Prostate gland (tissue), 2 donors: ENCODE results near the gene PROCR. TPM values are rescaled to one million over a fixed set of nuclear protein-coding genes. Genes with fewer than 3 reads are reported as not detected.
A peak's percentile ranks its signal among the peaks of the same experiment; 100 is the strongest.

Experiments
- DNase-seq: peaks from one replicate; pipeline ENCODE4 v3.0.0-alpha.2; 2019; ENCODE audit warnings: low spot score
- H3K27ac ChIP-seq, 2 donors: fragments of 200-600 bp; sonication (generic); 2 replicates each; pipeline ENCODE4 v1.5.1; 2017 to 2019
- H3K27me3 ChIP-seq: fragments of 200-600 bp; sonication (generic); replicated peaks from 2 replicates; pipeline ENCODE4 v1.5.1; 2019; ENCODE audit not compliant: insufficient read depth
- H3K36me3 ChIP-seq, 2 donors: fragments of 200-600 bp; sonication (generic); 1 replicate in 1 of 2; 2 replicates in 1 of 2; pipeline versions ENCODE4 v1.5.1 to v1.8.1; 2017 to 2019
- H3K4me1 ChIP-seq: fragments of 200-600 bp; sonication (generic); replicated peaks from 2 replicates; pipeline ENCODE4 v1.5.1; 2019
- H3K4me3 ChIP-seq, 2 donors: fragments of 200-600 bp; sonication (generic); 2 replicates each; pipeline ENCODE4 v1.5.1; 2017 to 2019
- H3K9me3 ChIP-seq: fragments of 200-600 bp; sonication (generic); 2 replicates; pipeline ENCODE4 v1.5.1; 2017
- POLR2A ChIP-seq: fragments of 450-650 bp; IDR thresholded peaks from one replicate; pipeline ENCODE4 v1.6.1; 2016; ENCODE audit warnings: antibody characterized with exemption, mild to moderate bottlenecking
- POLR2AphosphoS5 ChIP-seq: sonication (generic); formaldehyde crosslinking; IDR thresholded peaks from one replicate; pipeline ENCODE4 v1.6.1; 2017; ENCODE audit warnings: antibody characterized with exemption
- WGBS: methylation state at CpG from one replicate; pipeline ENCODE4 v1.1.5; 2018; 5-methylcytosine and 5-hydroxymethylcytosine counted together
- intact Hi-C: fragments of 100-400 bp; cut with DNase I; formaldehyde crosslinking; loops from one replicate; pipeline ENCODE4 v1.14.2; 2022
- total RNA-seq, 2 donors: library from RNA; depleted of rRNA; stranded (reverse); fragments of >200 nt; gene quantifications; one replicate each; pipeline ENCODE4 v1.1.0, GENCODE V29; 2016
- TF ChIP-seq, protein P1 (sequence below), 4 experiments: fragments of 200-600 bp in 2 of 4; fragments of 450-650 bp in 2 of 4; sonication (generic) in 2 of 4; IDR thresholded peaks; 1 replicate in 3 of 4; 2 replicates in 1 of 4; pipeline ENCODE4 v1.5.1; 2016 to 2019; ENCODE audit warnings: antibody characterized with exemption in 4 of 4, mild to moderate bottlenecking in 2 of 4, moderate library complexity in 2 of 4

Gene PROCR
- total RNA-seq, 2 donors from 2014 or later = 11.2 to 17.6 TPM

DNA sequence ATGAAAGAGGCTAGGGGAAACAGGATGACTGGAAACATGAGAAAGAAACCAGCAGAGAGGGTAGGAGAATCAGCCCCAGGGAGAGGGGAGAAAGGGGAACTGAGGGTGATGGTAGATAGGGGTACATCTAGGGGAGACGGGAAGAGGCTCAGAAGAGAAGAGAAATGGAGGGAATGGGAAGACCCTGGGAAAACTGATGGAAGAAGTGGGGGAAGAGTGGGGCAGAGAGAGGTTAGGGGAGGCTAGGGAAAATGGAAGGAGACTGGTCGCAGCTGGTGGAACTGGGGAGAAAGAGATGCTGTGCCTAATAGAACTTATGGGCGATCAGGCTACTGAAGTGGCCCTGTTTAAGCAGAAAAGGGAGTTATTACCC lies 548 bp downstream of the PROCR start:
- intact Hi-C loops = loop anchor here (1.0 kb wide), 1 partner anchor 91 kb away; no protein-coding TSS in a partner anchor
- no peak for TF ChIP-seq POLR2A
- no peak for TF ChIP-seq POLR2AphosphoS5
- TF ChIP-seq, protein P1, sequence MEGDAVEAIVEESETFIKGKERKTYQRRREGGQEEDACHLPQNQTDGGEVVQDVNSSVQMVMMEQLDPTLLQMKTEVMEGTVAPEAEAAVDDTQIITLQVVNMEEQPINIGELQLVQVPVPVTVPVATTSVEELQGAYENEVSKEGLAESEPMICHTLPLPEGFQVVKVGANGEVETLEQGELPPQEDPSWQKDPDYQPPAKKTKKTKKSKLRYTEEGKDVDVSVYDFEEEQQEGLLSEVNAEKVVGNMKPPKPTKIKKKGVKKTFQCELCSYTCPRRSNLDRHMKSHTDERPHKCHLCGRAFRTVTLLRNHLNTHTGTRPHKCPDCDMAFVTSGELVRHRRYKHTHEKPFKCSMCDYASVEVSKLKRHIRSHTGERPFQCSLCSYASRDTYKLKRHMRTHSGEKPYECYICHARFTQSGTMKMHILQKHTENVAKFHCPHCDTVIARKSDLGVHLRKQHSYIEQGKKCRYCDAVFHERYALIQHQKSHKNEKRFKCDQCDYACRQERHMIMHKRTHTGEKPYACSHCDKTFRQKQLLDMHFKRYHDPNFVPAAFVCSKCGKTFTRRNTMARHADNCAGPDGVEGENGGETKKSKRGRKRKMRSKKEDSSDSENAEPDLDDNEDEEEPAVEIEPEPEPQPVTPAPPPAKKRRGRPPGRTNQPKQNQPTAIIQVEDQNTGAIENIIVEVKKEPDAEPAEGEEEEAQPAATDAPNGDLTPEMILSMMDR (IDR thresholded peaks at IDR 0.05) = no peak
- 82% methylated on average over 3 of the region's 3 CpGs for WGBS

DNA sequence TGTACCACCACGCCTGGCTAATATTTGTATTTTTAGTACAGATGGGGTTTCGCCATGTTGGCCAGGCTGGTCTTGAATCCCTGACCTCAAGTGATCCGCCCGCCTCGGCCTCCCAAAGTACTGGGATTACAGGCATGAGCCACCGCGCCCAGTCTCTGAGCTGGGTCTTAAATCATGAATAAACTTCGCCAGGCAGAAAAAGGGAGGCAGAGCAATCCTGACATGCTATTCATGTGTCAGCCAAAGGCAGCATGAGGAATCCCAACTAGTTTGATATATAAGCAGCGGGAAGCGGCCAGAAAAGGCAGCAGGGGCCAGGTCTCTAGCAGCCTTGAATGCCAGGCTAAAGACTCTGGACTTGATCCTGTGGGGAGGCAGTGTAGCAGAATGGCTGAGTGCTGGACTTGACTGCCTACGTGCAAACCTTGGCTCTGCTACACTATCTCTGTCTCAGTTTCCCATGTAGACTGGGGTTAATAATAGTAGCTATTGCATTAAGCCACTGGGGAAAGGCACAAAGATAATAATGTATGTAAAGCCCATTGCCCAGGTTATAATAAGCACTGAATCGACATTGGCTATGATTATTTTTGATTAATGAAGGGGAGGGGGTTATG lies 1.8 kb downstream of the PROCR start:
- DNase-seq = no peak
- no peaks in the 10 kb centered on the region for H3K9me3 ChIP-seq
- no peaks in the 10 kb centered on the region for H3K36me3 ChIP-seq
- H3K4me3 ChIP-seq = no peak overlapping the region
- TF ChIP-seq POLR2AphosphoS5 (no peak), POLR2A (no peak)
- TF ChIP-seq, protein P1 (IDR thresholded peaks at IDR 0.05) = no peak
- H3K27me3 ChIP-seq = no peaks in the 10 kb centered on the region
- intact Hi-C loops = no loop called here
- WGBS = 92% methylated on average over 12 of the region's 12 CpGs
- H3K4me1 ChIP-seq = no peaks in the 10 kb centered on the region
- H3K27ac ChIP-seq = no peak overlapping the region

More for the DNA sequence above, 548 bp downstream of the PROCR start:
- peak overlapping the region; percentile 23 to 24 for H3K4me3 ChIP-seq
- H3K27ac ChIP-seq = peak overlapping the region; percentile 69 to 70
- no peaks in the 10 kb centered on the region for H3K36me3 ChIP-seq
- H3K27me3 ChIP-seq = no peaks in the 10 kb centered on the region
- H3K4me1 ChIP-seq = no peaks in the 10 kb centered on the region
- no peak for DNase-seq
- no peaks in the 10 kb centered on the region for H3K9me3 ChIP-seq

GRCh38 chr20:35174458-35175216 lies 2.8 kb downstream of the PROCR start:
- Histone ChIP-seq H3K27ac (no peak overlapping the region), H3K27me3 (no peaks in the 10 kb centered on the region), H3K36me3 (no peaks in the 10 kb centered on the region), H3K9me3 (no peaks in the 10 kb centered on the region), H3K4me3 (no peak overlapping the region), H3K4me1 (no peaks in the 10 kb centered on the region)
- DNase-seq = no peak
- TF ChIP-seq POLR2AphosphoS5 = no peak
- TF ChIP-seq POLR2A = no peak
- TF ChIP-seq, protein P1 (IDR thresholded peaks at IDR 0.05) = no peak
- intact Hi-C loops = no loop called here
- 64% methylated on average over 38 of the region's 49 CpGs for WGBS

GRCh38 chr20:35176132-35176531 lies 4.3 kb downstream of the PROCR start:
- TF ChIP-seq, protein P1 (IDR thresholded peaks at IDR 0.05) = no peak
- TF ChIP-seq POLR2A = no peak
- TF ChIP-seq POLR2AphosphoS5 = no peak
- 95% methylated on average over 14 of the region's 14 CpGs for WGBS
- H3K4me1 ChIP-seq = no peaks in the 10 kb centered on the region
- H3K36me3 ChIP-seq = no peaks in the 10 kb centered on the region
- H3K27me3 ChIP-seq = no peaks in the 10 kb centered on the region
- intact Hi-C loops = no loop called here
- no peak overlapping the region for H3K4me3 ChIP-seq
- no peaks in the 10 kb centered on the region for H3K9me3 ChIP-seq
- H3K27ac ChIP-seq = no peak overlapping the region
- no peak for DNase-seq
